CD4-positive, alpha-beta T cell (primary cell): ENCODE results near the gene CSRP1. TPM values are rescaled to one million over a fixed set of nuclear protein-coding genes. Genes with fewer than 3 reads are reported as not detected.

Experiments used
- ATAC-seq: fragments of 200-7000 bp; cut with Tn5 transposase; one replicate; pipeline ENCODE4 v1.10.0; 2022; ENCODE audit warnings: mild to moderate bottlenecking; ENCODE audit not compliant: poor library complexity
- CTCF ChIA-PET: fragments of 350-600 bp; sonication (Branson Sonifier 250); formaldehyde crosslinking; loops from one replicate; lab custom pipeline; 2021; ENCODE audit warnings: antibody characterized with exemption, inconsistent platforms; lab: Charles Lee
- POLR2A ChIA-PET: fragments of 350-600 bp; sonication (Branson Sonifier 250); formaldehyde crosslinking; loops from one replicate; lab custom pipeline; 2021; ENCODE audit warnings: antibody characterized with exemption, inconsistent platforms; lab: Charles Lee
- DNase-seq, 14 experiments: peaks; one replicate each; pipeline ENCODE4 v3.0.0-alpha.2; 2013 to 2020; ENCODE audit warnings: mixed read lengths in 2 of 14
- H3K27ac ChIP-seq, 2 donors: one replicate each; pipeline versions ENCODE4 v1.5.1 to v1.7.0; 2013; ENCODE audit warnings: low read length in 2 of 2, low read depth in 1 of 2, mild to moderate bottlenecking in 1 of 2
- H3K27me3 ChIP-seq, 2 experiments: 1 replicate in 1 of 2; 2 replicates in 1 of 2; pipeline versions ENCODE4 v1.6.1 to v1.7.0; 2013; ENCODE audit warnings: low read length in 2 of 2, control low read depth in 1 of 2, mild to moderate bottlenecking in 1 of 2, moderate library complexity in 1 of 2; ENCODE audit not compliant: insufficient read depth in 2 of 2, control insufficient read depth in 1 of 2
- H3K36me3 ChIP-seq: one replicate; pipeline ENCODE4 v1.6.1; 2013; ENCODE audit warnings: low read length, control low read depth; ENCODE audit not compliant: insufficient read depth
- H3K4me1 ChIP-seq: one replicate; pipeline ENCODE4 v1.6.1; 2013; ENCODE audit warnings: low read length, control low read depth; ENCODE audit not compliant: insufficient read depth
- H3K4me3 ChIP-seq: one replicate; pipeline ENCODE4 v1.5.1; 2013; ENCODE audit warnings: mild to moderate bottlenecking, low read length, moderate library complexity
- H3K9me3 ChIP-seq, 2 experiments: 1 replicate in 1 of 2; 2 replicates in 1 of 2; pipeline versions ENCODE4 v1.6.1 to v1.7.0; 2013; ENCODE audit warnings: low read length in 2 of 2, mild to moderate bottlenecking in 2 of 2, control low read depth in 1 of 2, moderate library complexity in 1 of 2; ENCODE audit not compliant: control insufficient read depth in 1 of 2, insufficient read depth in 1 of 2
- H3K27ac Mint-ChIP-seq: one replicate; pipeline ENCODE4 v1.8.0; 2020; ENCODE audit warnings: mixed read lengths
- H3K27me3 Mint-ChIP-seq: one replicate; pipeline ENCODE4 v1.8.0; 2021; ENCODE audit warnings: mixed read lengths
- H3K36me3 Mint-ChIP-seq: one replicate; pipeline ENCODE4 v1.8.0; 2021; ENCODE audit warnings: low read depth, mixed read lengths
- H3K4me1 Mint-ChIP-seq: one replicate; pipeline ENCODE4 v1.8.0; 2021; ENCODE audit warnings: low read depth, mixed read lengths
- H3K4me3 Mint-ChIP-seq: one replicate; pipeline ENCODE4 v1.8.0; 2020; ENCODE audit warnings: mild to moderate bottlenecking, mixed read lengths
- H3K9me3 Mint-ChIP-seq: one replicate; pipeline ENCODE4 v1.8.0; 2020; ENCODE audit warnings: mixed read lengths
- intact Hi-C, 2 experiments: fragments of 100-400 bp; cut with DNase I in 1 of 2; cut with micrococcal nuclease in 1 of 2; formaldehyde crosslinking; loops; one replicate each; pipeline versions ENCODE4 v1.15.1 to v1.9.0; 2023 to 2025; cut with DNase I, micrococcal nuclease
- total RNA-seq, 174 experiments: library from RNA in 2 of 174; stranded (reverse) in 2 of 174; gene quantifications; one replicate each; pipeline ENCODE4 v1.2.3 and lab custom pipeline; 2021 to 2026
- TF ChIP-seq, protein P1 (sequence below): fragments of 200-600 bp; IDR thresholded peaks from one replicate; pipeline ENCODE4 v1.8.0; 2022; ENCODE audit warnings: antibody characterized with exemption, mild to moderate bottlenecking

CSRP1 gene
- total RNA-seq, 2 experiments from 2014 or later = 34.8 to 39.9 TPM

- no peaks in the 10 kb centered on the region for H3K9me3 Mint-ChIP-seq
- peaks cover 64% of the 10 kb centered on the region for H3K36me3 Mint-ChIP-seq
- no peak overlapping the region for H3K4me3 Mint-ChIP-seq
Observed at GRCh38 chr1:201485184-201485774, 21.6 kb downstream of the CSRP1 start.

GRCh38 chr1:201483373-201483949 lies 23.5 kb downstream of the CSRP1 start:
- Histone ChIP-seq H3K36me3 (peaks cover 28% of the 10 kb centered on the region), H3K27ac (no peak overlapping the region), H3K4me1 (peaks cover 26% of the 10 kb centered on the region), H3K4me3 (no peak overlapping the region), H3K9me3 (peaks cover 0 to 8% of the 10 kb centered on the region in 2 experiments), H3K27me3 (peaks cover 15 to 21% of the 10 kb centered on the region in 2 experiments)
- Mint-ChIP-seq H3K4me1 (peaks cover 25% of the 10 kb centered on the region), H3K27me3 (peaks cover 33% of the 10 kb centered on the region), H3K9me3 (no peaks in the 10 kb centered on the region), H3K4me3 (peak overlapping the region; percentile 42), H3K36me3 (peaks cover 49% of the 10 kb centered on the region), H3K27ac (no peak overlapping the region)
- CTCF ChIA-PET = interaction anchor here (1.3 to 6.8 kb wide), 3 partner anchors 29 to 35 kb away, joined by 4 to 187 read pairs (median 9); no protein-coding TSS in a partner anchor
- POLR2A ChIA-PET = no interaction called here
- TF ChIP-seq, protein P1, sequence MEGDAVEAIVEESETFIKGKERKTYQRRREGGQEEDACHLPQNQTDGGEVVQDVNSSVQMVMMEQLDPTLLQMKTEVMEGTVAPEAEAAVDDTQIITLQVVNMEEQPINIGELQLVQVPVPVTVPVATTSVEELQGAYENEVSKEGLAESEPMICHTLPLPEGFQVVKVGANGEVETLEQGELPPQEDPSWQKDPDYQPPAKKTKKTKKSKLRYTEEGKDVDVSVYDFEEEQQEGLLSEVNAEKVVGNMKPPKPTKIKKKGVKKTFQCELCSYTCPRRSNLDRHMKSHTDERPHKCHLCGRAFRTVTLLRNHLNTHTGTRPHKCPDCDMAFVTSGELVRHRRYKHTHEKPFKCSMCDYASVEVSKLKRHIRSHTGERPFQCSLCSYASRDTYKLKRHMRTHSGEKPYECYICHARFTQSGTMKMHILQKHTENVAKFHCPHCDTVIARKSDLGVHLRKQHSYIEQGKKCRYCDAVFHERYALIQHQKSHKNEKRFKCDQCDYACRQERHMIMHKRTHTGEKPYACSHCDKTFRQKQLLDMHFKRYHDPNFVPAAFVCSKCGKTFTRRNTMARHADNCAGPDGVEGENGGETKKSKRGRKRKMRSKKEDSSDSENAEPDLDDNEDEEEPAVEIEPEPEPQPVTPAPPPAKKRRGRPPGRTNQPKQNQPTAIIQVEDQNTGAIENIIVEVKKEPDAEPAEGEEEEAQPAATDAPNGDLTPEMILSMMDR = no peak
- intact Hi-C loops = loop anchor here (5.0 to 10.0 kb wide), 2 partner anchors 46 to 221 kb away; no protein-coding TSS in a partner anchor
- DNase-seq (no peak), ATAC-seq (no peak)

More at GRCh38 chr1:201485184-201485774, 21.6 kb downstream of the CSRP1 start:
- POLR2A ChIA-PET = no interaction called here
- no peak overlapping the region for H3K27ac ChIP-seq
- Mint-ChIP-seq H3K27me3 (peaks cover 18% of the 10 kb centered on the region), H3K4me1 (peaks cover 18% of the 10 kb centered on the region), H3K27ac (no peak overlapping the region)
- intact Hi-C loops = loop anchor here in 1 of 2 experiments (10.0 kb wide), 1 partner anchor 220 kb away; no protein-coding TSS in a partner anchor
- H3K9me3 ChIP-seq = peaks cover 0 to 8% of the 10 kb centered on the region in 2 experiments
- CTCF ChIA-PET = interaction anchor here (1.9 kb wide), 1 partner anchor 28 kb away, joined by 7 read pairs; no protein-coding TSS in a partner anchor
- TF ChIP-seq, protein P1 = no peak
- peaks cover 41% of the 10 kb centered on the region for H3K36me3 ChIP-seq
- DNase-seq = no peak
- peaks cover 13 to 15% of the 10 kb centered on the region in 2 experiments for H3K27me3 ChIP-seq
- H3K4me1 ChIP-seq = peaks cover 22% of the 10 kb centered on the region
- ATAC-seq = no peak
- H3K4me3 ChIP-seq = no peak overlapping the region

DNA sequence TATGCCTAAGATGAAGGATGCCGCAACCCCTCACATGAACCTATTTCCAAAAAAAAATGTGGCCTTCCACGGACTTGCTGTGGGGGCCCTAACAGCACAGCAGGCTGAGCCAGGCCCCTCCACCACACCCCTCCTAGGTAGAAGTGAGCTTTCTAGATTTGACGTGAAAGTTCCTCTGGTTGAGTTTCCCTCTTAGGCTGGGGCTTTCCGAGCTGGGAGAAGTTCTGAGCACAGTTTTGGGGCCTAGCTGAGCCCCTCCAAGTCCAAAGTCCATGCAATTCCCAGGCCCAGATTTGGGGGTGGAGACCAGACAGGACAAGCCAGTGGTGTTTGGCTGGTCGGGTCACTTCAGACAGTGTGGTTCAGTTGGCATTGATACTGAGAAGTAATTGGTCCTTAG lies 24.2 kb downstream of the CSRP1 start:
- H3K27ac Mint-ChIP-seq = no peak overlapping the region
- Histone ChIP-seq H3K36me3 (peaks cover 23% of the 10 kb centered on the region), H3K4me3 (no peak overlapping the region), H3K9me3 (peaks cover 0 to 8% of the 10 kb centered on the region in 2 experiments), H3K27me3 (peaks cover 15 to 21% of the 10 kb centered on the region in 2 experiments), H3K4me1 (peaks cover 26% of the 10 kb centered on the region), H3K27ac (no peak overlapping the region)
- ATAC-seq (no peak), DNase-seq (no peak)
- H3K4me3 Mint-ChIP-seq = no peak overlapping the region
- intact Hi-C loops = loop anchor here (1.0 to 10.0 kb wide), 3 partner anchors 31 to 222 kb away; no protein-coding TSS in a partner anchor
- peaks cover 37% of the 10 kb centered on the region for H3K27me3 Mint-ChIP-seq
- TF ChIP-seq, protein P1 = no peak
- H3K9me3 Mint-ChIP-seq = no peaks in the 10 kb centered on the region
- peaks cover 42% of the 10 kb centered on the region for H3K36me3 Mint-ChIP-seq
- ChIA-PET CTCF (interaction anchor here (1.3 to 6.8 kb wide), 8 partner anchors 8 to 47 kb away, joined by 3 to 187 read pairs (median 6); partner anchors contain the start of gene CSRP1), POLR2A (interaction anchor here (1.6 to 3.4 kb wide), 3 partner anchors 23 to 30 kb away, joined by 7 to 36 read pairs (median 14); partner anchors contain the start of gene CSRP1)
- peaks cover 25% of the 10 kb centered on the region for H3K4me1 Mint-ChIP-seq
